HEK293 (cell line): Measurements from ENCODE around the gene MELTF.

ENCODE experiments used
- CTCF ChIA-PET: fragments of 350-600 bp; formaldehyde crosslinking; extraction: SDS; loops from one replicate; lab custom pipeline; 2021; ENCODE audit warnings: antibody characterized with exemption; lab: Yijun Ruan, JAX
- POLR2A ChIA-PET: fragments of 300-600 bp; formaldehyde crosslinking; extraction: SDS; loops from one replicate; lab custom pipeline; 2020; ENCODE audit warnings: antibody characterized with exemption, inconsistent platforms; lab: Yijun Ruan, JAX
- H3K27ac ChIP-seq: fragments of 200-500 bp; sonication (Bioruptor generic); 2 replicates; pipeline ENCODE4 v1.5.1; 2014; ENCODE audit warnings: low read depth, low read length, control low read depth, inconsistent platforms; ENCODE audit errors: extremely low read depth
- H3K36me3 ChIP-seq, 2 experiments: fragments of 200-500 bp in 1 of 2; sonication (Bioruptor generic) in 1 of 2; 1 replicate in 1 of 2; 2 replicates in 1 of 2; pipeline ENCODE4 v1.5.1; 2014 to 2017; ENCODE audit warnings: inconsistent platforms in 2 of 2, low read length in 2 of 2; ENCODE audit not compliant: control insufficient read depth in 2 of 2, insufficient read depth in 1 of 2
- H3K4me1 ChIP-seq: fragments of 200-500 bp; sonication (Bioruptor generic); 2 replicates; pipeline ENCODE4 v1.5.1; 2014; ENCODE audit warnings: mild to moderate bottlenecking, low read length, inconsistent platforms; ENCODE audit not compliant: control insufficient read depth, insufficient read depth
- H3K4me3 ChIP-seq: 2 replicates; pipeline ENCODE4 v1.5.1; 2011; ENCODE audit warnings: low read depth, mild to moderate bottlenecking, control low read depth, low read length, moderate library complexity
- H3K9me3 ChIP-seq: fragments of 200-500 bp; sonication (Bioruptor generic); 2 replicates; pipeline ENCODE4 v1.5.1; 2014; ENCODE audit warnings: low read depth, low read length, inconsistent platforms; ENCODE audit not compliant: control insufficient read depth, insufficient read depth
- OSR2 ChIP-seq: fragments of 450-650 bp; formaldehyde crosslinking; IDR thresholded peaks from 2 replicates; pipeline ENCODE4 v1.5.1; 2016; ENCODE audit warnings: missing biosample characterization, missing genetic modification characterization
- ZEB2 ChIP-seq: fragments of 450-650 bp; formaldehyde crosslinking; IDR thresholded peaks from 2 replicates; pipeline ENCODE4 v1.5.1; 2016; ENCODE audit warnings: missing biosample characterization, missing genetic modification characterization
- ZFP41 ChIP-seq: fragments of 450-650 bp; formaldehyde crosslinking; IDR thresholded peaks from 2 replicates; pipeline ENCODE4 v1.5.1; 2016; ENCODE audit warnings: missing biosample characterization, missing genetic modification characterization, borderline replicate concordance
- ZNF114 ChIP-seq: fragments of 450-650 bp; formaldehyde crosslinking; IDR thresholded peaks from 2 replicates; pipeline ENCODE4 v1.5.0; 2017; ENCODE audit warnings: missing biosample characterization, missing genetic modification characterization
- ZNF211 ChIP-seq: fragments of 450-650 bp; formaldehyde crosslinking; IDR thresholded peaks from 2 replicates; pipeline ENCODE4 v1.5.1; 2016; ENCODE audit warnings: low read depth, missing biosample characterization, missing genetic modification characterization
- ZNF274 ChIP-seq, 2 experiments: fragments of 200-500 bp in 1 of 2; fragments of 450-650 bp in 1 of 2; sonication (Bioruptor generic) in 1 of 2; formaldehyde crosslinking in 1 of 2; IDR thresholded peaks; 2 replicates each; pipeline versions ENCODE4 v1.5.1 to v1.6.1; 2014 to 2016; ENCODE audit warnings: borderline replicate concordance in 1 of 2, inconsistent platforms in 1 of 2, low read length in 1 of 2, missing biosample characterization in 1 of 2, missing genetic modification characterization in 1 of 2
- ZNF37A ChIP-seq: fragments of 450-650 bp; IDR thresholded peaks from 2 replicates; pipeline ENCODE4 v1.5.1; 2018; ENCODE audit warnings: missing biosample characterization, missing genetic modification characterization
- ZNF423 ChIP-seq: fragments of 450-650 bp; formaldehyde crosslinking; IDR thresholded peaks from 2 replicates; pipeline ENCODE4 v1.5.1; 2016; ENCODE audit warnings: missing biosample characterization, missing genetic modification characterization
- ZNF513 ChIP-seq: fragments of 450-650 bp; IDR thresholded peaks from 2 replicates; pipeline ENCODE4 v1.5.1; 2018; ENCODE audit warnings: missing biosample characterization, missing genetic modification characterization
- ZNF518A ChIP-seq: fragments of 450-650 bp; formaldehyde crosslinking; conservative IDR thresholded peaks from 2 replicates; pipeline ENCODE4 v1.5.1; 2016; ENCODE audit warnings: low read depth, missing biosample characterization, missing genetic modification characterization
- ZNF549 ChIP-seq: fragments of 450-650 bp; IDR thresholded peaks from 2 replicates; pipeline ENCODE4 v1.5.1; 2018; ENCODE audit warnings: missing biosample characterization, missing genetic modification characterization, mild to moderate bottlenecking, inconsistent platforms, moderate library complexity
- TF ChIP-seq, protein P1 (sequence below): fragments of 450-650 bp; formaldehyde crosslinking; IDR thresholded peaks from 2 replicates; pipeline ENCODE4 v1.5.0; 2017; ENCODE audit warnings: missing biosample characterization, missing genetic modification characterization, borderline replicate concordance
- TF ChIP-seq, protein P2 (sequence below): fragments of 450-650 bp; formaldehyde crosslinking; IDR thresholded peaks from 2 replicates; pipeline ENCODE4 v1.5.1; 2016; ENCODE audit warnings: missing biosample characterization, missing genetic modification characterization
- TF ChIP-seq, protein P3 (sequence below): fragments of 450-650 bp; formaldehyde crosslinking; IDR thresholded peaks from 2 replicates; pipeline ENCODE4 v1.5.1; 2017; ENCODE audit warnings: missing biosample characterization, missing genetic modification characterization
- TF ChIP-seq, protein P4 (sequence below): fragments of 450-650 bp; formaldehyde crosslinking; IDR thresholded peaks from 2 replicates; pipeline ENCODE4 v1.5.1; 2016; ENCODE audit warnings: missing biosample characterization, missing genetic modification characterization
- TF ChIP-seq, protein P5 (sequence below): fragments of 450-650 bp; formaldehyde crosslinking; IDR thresholded peaks from 2 replicates; pipeline ENCODE4 v1.5.1; 2016; ENCODE audit warnings: missing biosample characterization, missing genetic modification characterization

MELTF gene

GRCh38 chr3:197023998-197024651 lies 5.5 kb downstream of the MELTF start:
- Histone ChIP-seq H3K9me3 (no peaks in the 10 kb centered on the region), H3K4me3 (no peak overlapping the region), H3K36me3 (peaks cover 0 to 28% of the 10 kb centered on the region in 2 experiments; a peak in 1 of 3 replicates), H3K27ac (no peak overlapping the region), H3K4me1 (no peaks in the 10 kb centered on the region)
- TF ChIP-seq, protein P1, sequence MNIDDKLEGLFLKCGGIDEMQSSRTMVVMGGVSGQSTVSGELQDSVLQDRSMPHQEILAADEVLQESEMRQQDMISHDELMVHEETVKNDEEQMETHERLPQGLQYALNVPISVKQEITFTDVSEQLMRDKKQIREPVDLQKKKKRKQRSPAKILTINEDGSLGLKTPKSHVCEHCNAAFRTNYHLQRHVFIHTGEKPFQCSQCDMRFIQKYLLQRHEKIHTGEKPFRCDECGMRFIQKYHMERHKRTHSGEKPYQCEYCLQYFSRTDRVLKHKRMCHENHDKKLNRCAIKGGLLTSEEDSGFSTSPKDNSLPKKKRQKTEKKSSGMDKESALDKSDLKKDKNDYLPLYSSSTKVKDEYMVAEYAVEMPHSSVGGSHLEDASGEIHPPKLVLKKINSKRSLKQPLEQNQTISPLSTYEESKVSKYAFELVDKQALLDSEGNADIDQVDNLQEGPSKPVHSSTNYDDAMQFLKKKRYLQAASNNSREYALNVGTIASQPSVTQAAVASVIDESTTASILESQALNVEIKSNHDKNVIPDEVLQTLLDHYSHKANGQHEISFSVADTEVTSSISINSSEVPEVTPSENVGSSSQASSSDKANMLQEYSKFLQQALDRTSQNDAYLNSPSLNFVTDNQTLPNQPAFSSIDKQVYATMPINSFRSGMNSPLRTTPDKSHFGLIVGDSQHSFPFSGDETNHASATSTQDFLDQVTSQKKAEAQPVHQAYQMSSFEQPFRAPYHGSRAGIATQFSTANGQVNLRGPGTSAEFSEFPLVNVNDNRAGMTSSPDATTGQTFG (tag by site-specific recombination) = no peak
- TF ChIP-seq, protein P2, sequence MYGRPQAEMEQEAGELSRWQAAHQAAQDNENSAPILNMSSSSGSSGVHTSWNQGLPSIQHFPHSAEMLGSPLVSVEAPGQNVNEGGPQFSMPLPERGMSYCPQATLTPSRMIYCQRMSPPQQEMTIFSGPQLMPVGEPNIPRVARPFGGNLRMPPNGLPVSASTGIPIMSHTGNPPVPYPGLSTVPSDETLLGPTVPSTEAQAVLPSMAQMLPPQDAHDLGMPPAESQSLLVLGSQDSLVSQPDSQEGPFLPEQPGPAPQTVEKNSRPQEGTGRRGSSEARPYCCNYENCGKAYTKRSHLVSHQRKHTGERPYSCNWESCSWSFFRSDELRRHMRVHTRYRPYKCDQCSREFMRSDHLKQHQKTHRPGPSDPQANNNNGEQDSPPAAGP = no peak
- TF ChIP-seq OSR2 (tag by site-specific recombination) (no peak), ZNF549 (tag by site-specific recombination) (no peak), ZNF211 (tag by site-specific recombination) (no peak), ZNF274 (IDR thresholded peaks at IDR 0.05; ENCODE audit: low read length) (no peak), ZNF274 (tag by site-specific recombination; IDR thresholded peaks at IDR 0.05; ENCODE audit: borderline replicate concordance) (no peak), ZNF423 (no peak), ZNF37A (tag by site-specific recombination) (no peak)
- TF ChIP-seq, protein P3, sequence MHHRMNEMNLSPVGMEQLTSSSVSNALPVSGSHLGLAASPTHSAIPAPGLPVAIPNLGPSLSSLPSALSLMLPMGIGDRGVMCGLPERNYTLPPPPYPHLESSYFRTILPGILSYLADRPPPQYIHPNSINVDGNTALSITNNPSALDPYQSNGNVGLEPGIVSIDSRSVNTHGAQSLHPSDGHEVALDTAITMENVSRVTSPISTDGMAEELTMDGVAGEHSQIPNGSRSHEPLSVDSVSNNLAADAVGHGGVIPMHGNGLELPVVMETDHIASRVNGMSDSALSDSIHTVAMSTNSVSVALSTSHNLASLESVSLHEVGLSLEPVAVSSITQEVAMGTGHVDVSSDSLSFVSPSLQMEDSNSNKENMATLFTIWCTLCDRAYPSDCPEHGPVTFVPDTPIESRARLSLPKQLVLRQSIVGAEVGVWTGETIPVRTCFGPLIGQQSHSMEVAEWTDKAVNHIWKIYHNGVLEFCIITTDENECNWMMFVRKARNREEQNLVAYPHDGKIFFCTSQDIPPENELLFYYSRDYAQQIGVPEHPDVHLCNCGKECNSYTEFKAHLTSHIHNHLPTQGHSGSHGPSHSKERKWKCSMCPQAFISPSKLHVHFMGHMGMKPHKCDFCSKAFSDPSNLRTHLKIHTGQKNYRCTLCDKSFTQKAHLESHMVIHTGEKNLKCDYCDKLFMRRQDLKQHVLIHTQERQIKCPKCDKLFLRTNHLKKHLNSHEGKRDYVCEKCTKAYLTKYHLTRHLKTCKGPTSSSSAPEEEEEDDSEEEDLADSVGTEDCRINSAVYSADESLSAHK (tag by site-specific recombination) = no peak
- TF ChIP-seq, protein P4, sequence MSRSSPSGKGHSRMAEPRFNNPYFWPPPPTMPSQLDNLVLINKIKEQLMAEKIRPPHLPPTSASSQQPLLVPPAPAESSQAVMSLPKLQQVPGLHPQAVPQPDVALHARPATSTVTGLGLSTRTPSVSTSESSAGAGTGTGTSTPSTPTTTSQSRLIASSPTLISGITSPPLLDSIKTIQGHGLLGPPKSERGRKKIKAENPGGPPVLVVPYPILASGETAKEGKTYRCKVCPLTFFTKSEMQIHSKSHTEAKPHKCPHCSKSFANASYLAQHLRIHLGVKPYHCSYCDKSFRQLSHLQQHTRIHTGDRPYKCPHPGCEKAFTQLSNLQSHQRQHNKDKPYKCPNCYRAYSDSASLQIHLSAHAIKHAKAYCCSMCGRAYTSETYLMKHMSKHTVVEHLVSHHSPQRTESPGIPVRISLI (tag by site-specific recombination) = no peak
- CTCF ChIA-PET = interaction anchor here (0.7 kb wide), 1 partner anchor 20 kb away, joined by 6 read pairs; no protein-coding TSS in a partner anchor
- POLR2A ChIA-PET = no interaction called here

GRCh38 chr3:197023241-197023997 lies 6.2 kb downstream of the MELTF start:
- CTCF ChIA-PET = interaction anchor here (0.7 kb wide), 1 partner anchor 19 kb away, joined by 6 read pairs; no protein-coding TSS in a partner anchor
- Histone ChIP-seq H3K9me3 (no peaks in the 10 kb centered on the region), H3K4me3 (no peak overlapping the region), H3K36me3 (peaks cover 0 to 28% of the 10 kb centered on the region in 2 experiments; a peak in 1 of 3 replicates), H3K4me1 (no peaks in the 10 kb centered on the region), H3K27ac (no peak overlapping the region)
- POLR2A ChIA-PET = interaction anchor here (0.5 kb wide), 1 partner anchor 44 kb away, joined by 3 read pairs; no protein-coding TSS in a partner anchor
- TF ChIP-seq ZNF513 (tag by site-specific recombination) (no peak), ZFP41 (tag by site-specific recombination) (no peak), ZEB2 (tag by site-specific recombination) (no peak), ZNF114 (tag by site-specific recombination) (no peak), ZNF518A (tag by site-specific recombination) (no peak)
- TF ChIP-seq, protein P5, sequence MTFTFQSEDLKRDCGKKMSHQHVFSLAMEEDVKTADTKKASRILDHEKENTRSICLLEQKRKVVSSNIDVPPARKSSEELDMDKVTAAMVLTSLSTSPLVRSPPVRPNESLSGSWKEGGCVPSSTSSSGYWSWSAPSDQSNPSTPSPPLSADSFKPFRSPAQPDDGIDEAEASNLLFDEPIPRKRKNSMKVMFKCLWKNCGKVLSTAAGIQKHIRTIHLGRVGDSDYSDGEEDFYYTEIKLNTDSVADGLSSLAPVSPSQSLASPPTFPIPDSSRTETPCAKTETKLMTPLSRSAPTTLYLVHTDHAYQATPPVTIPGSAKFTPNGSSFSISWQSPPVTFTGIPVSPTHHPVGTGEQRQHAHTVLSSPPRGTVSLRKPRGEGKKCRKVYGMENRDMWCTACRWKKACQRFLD (tag by site-specific recombination) = no peak
